Measurements from ENCODE around the gene KYNU.

The KYNU gene

GRCh38 chr2:142966284-142966683 is 88.8 kb downstream of the KYNU start:
- no peak for DNase-seq (ENCODE audit: low read depth)

GRCh38 chr2:142967060-142967459 is 89.6 kb downstream of the KYNU start:
- DNase-seq (ENCODE audit: low read depth) = no peak

GRCh38 chr2:142973160-142973821 is 95.8 kb downstream of the KYNU start:
- no peak for DNase-seq (ENCODE audit: low read depth)

- DNase-seq (ENCODE audit: low read depth) = no peak
These were observed 96.4 kb downstream of the KYNU start for GRCh38 chr2:142973822-142974207.

- DNase-seq (ENCODE audit: low read depth) = no peak
These were observed 97.0 kb downstream of the KYNU start for GRCh38 chr2:142974288-142975024.

GRCh38 chr2:142975239-142975638 is 97.8 kb downstream of the KYNU start:
- no peak for DNase-seq (ENCODE audit: low read depth)

GRCh38 chr2:142980246-142981068 is 103.0 kb downstream of the KYNU start:
- DNase-seq (ENCODE audit: low read depth) = no peak

GRCh38 chr2:142981069-142981378 is 103.6 kb downstream of the KYNU start:
- DNase-seq (ENCODE audit: low read depth) = no peak

GRCh38 chr2:142981756-142982155 is 104.3 kb downstream of the KYNU start:
- DNase-seq (ENCODE audit: low read depth) = no peak

GRCh38 chr2:142983174-142983573 is 105.7 kb downstream of the KYNU start:
- DNase-seq (ENCODE audit: low read depth) = no peak

GRCh38 chr2:142984657-142985056 is 107.2 kb downstream of the KYNU start:
- no peak for DNase-seq (ENCODE audit: low read depth)

GRCh38 chr2:142987044-142987443 is 109.6 kb downstream of the KYNU start:
- no peak for DNase-seq (ENCODE audit: low read depth)

GRCh38 chr2:142989273-142990204 is 112.1 kb downstream of the KYNU start:
- DNase-seq (ENCODE audit: low read depth) = no peak

- no peak for DNase-seq (ENCODE audit: low read depth)
These were observed 113.8 kb downstream of the KYNU start for GRCh38 chr2:142991295-142991694.

GRCh38 chr2:142992840-142993239 is 115.4 kb downstream of the KYNU start:
- no peak for DNase-seq (ENCODE audit: low read depth)

- DNase-seq (ENCODE audit: low read depth) = no peak
These were observed 116.3 kb downstream of the KYNU start for GRCh38 chr2:142993771-142994170.

GRCh38 chr2:142994665-142995064 is 117.2 kb downstream of the KYNU start:
- no peak for DNase-seq (ENCODE audit: low read depth)

- no peak for DNase-seq (ENCODE audit: low read depth)
These were observed 119.8 kb downstream of the KYNU start for GRCh38 chr2:142997231-142997630.

- DNase-seq (ENCODE audit: low read depth) = no peak
These were observed 123.1 kb downstream of the KYNU start for GRCh38 chr2:143000599-143000998.

GRCh38 chr2:143001501-143001900 is 124.0 kb downstream of the KYNU start:
- no peak for DNase-seq (ENCODE audit: low read depth)

- no peak for DNase-seq (ENCODE audit: low read depth)
These were observed 138.2 kb downstream of the KYNU start for GRCh38 chr2:143015656-143016055.
